Endothelial cell (in vitro differentiated cells): ENCODE measurements around the gene CD4. TPM values are rescaled to one million over a fixed set of nuclear protein-coding genes. Genes with fewer than 3 reads are reported as not detected.

Experiments
- DNase-seq: peaks from one replicate; pipeline ENCODE4 v3.0.0; 2021; ENCODE audit warnings: low spot score
- H3K27ac Mint-ChIP-seq: one replicate; pipeline ENCODE4 v1.8.0; 2021; ENCODE audit warnings: mixed read lengths, inconsistent platforms; ENCODE audit not compliant: unreplicated experiment
- H3K27me3 Mint-ChIP-seq: one replicate; pipeline ENCODE4 v1.8.0; 2021; ENCODE audit warnings: mild to moderate bottlenecking, moderate library complexity, mixed read lengths, inconsistent platforms; ENCODE audit not compliant: unreplicated experiment
- H3K36me3 Mint-ChIP-seq: one replicate; pipeline ENCODE4 v1.8.0; 2021; ENCODE audit warnings: mild to moderate bottlenecking, low read depth, mixed read lengths, inconsistent platforms; ENCODE audit not compliant: unreplicated experiment
- H3K4me1 Mint-ChIP-seq: one replicate; pipeline ENCODE4 v1.8.0; 2021; ENCODE audit warnings: mild to moderate bottlenecking, mixed read lengths, inconsistent platforms; ENCODE audit not compliant: unreplicated experiment
- H3K4me3 Mint-ChIP-seq: one replicate; pipeline ENCODE4 v1.8.0; 2021; ENCODE audit warnings: mild to moderate bottlenecking, mixed read lengths, inconsistent platforms; ENCODE audit not compliant: unreplicated experiment
- H3K9me3 Mint-ChIP-seq: one replicate; pipeline ENCODE4 v1.8.0; 2021; ENCODE audit warnings: mixed read lengths, inconsistent platforms; ENCODE audit not compliant: unreplicated experiment
- CTCF ChIP-seq: fragments of 200-600 bp; sonication (generic); IDR thresholded peaks from one replicate; pipeline ENCODE4 v1.5.0; 2021; ENCODE audit warnings: antibody characterized with exemption; ENCODE audit not compliant: unreplicated experiment
- total RNA-seq: library from RNA; stranded (reverse); fragmentation: NEBNext Ultra II Directional; extraction: Animal tissue kit (Norgen Biotek cat#: 25700); gene quantifications from one replicate; pipeline ENCODE4 v1.2.1, GENCODE V29; 2021; ENCODE audit not compliant: unreplicated experiment

CD4 gene
- total RNA-seq, 1 donor from 2014 or later: 4.7 TPM

GRCh38 chr12:6839482-6840201 is 50.3 kb downstream of the CD4 start:
- H3K4me1 Mint-ChIP-seq: no peaks in the 10 kb centered on the region
- no peak overlapping the region for H3K27ac Mint-ChIP-seq
- H3K36me3 Mint-ChIP-seq: peaks cover 28% of the 10 kb centered on the region
- DNase-seq: no peak
- no peaks in the 10 kb centered on the region for H3K9me3 Mint-ChIP-seq
- H3K4me3 Mint-ChIP-seq: no peak overlapping the region
- peaks cover 10% of the 10 kb centered on the region for H3K27me3 Mint-ChIP-seq
- no peak for TF ChIP-seq CTCF

GRCh38 chr12:6840330-6840729 is 51.0 kb downstream of the CD4 start:
- Mint-ChIP-seq H3K4me3 (no peak overlapping the region), H3K9me3 (no peaks in the 10 kb centered on the region), H3K4me1 (no peaks in the 10 kb centered on the region), H3K27ac (no peak overlapping the region), H3K27me3 (peaks cover 10% of the 10 kb centered on the region), H3K36me3 (peaks cover 30% of the 10 kb centered on the region)
- no peak for TF ChIP-seq CTCF
- no peak for DNase-seq

- Mint-ChIP-seq H3K27me3 (peaks cover 10% of the 10 kb centered on the region), H3K36me3 (peaks cover 27% of the 10 kb centered on the region), H3K4me3 (no peak within 1 kb of the TSS), H3K4me1 (no peaks in the 10 kb centered on the region), H3K27ac (no peak within 1 kb of the TSS), H3K9me3 (no peaks in the 10 kb centered on the region)
- no peak for DNase-seq
- TF ChIP-seq CTCF: no peak
These were observed 51.6 kb downstream of the CD4 start, which contains the start of gene GNB3 for GRCh38 chr12:6840761-6841515. Gene GNB3, plus strand, starts transcription at chr12:6840925. Its CDS starts 363 bp downstream, at chr12:6841288.

- no peak for DNase-seq
- Mint-ChIP-seq H3K36me3 (peaks cover 29% of the 10 kb centered on the region), H3K4me1 (no peaks in the 10 kb centered on the region), H3K27me3 (peaks cover 10% of the 10 kb centered on the region), H3K9me3 (no peaks in the 10 kb centered on the region), H3K4me3 (no peak overlapping the region), H3K27ac (no peak overlapping the region)
- no peak for TF ChIP-seq CTCF
These were observed 52.7 kb downstream of the CD4 start for GRCh38 chr12:6842075-6842474.
